IPS-NIHi7 (cell line): ENCODE data around the gene PLEKHA1.

Experiments used
- DNase-seq: peaks from one replicate; pipeline ENCODE4 v3.0.0; 2012; ENCODE audit warnings: mixed read lengths; ENCODE audit errors: extremely low spot score

Gene PLEKHA1

GRCh38 chr10:122421742-122422141 lies 47.2 kb downstream of the PLEKHA1 start:
- no peak for DNase-seq

DNA sequence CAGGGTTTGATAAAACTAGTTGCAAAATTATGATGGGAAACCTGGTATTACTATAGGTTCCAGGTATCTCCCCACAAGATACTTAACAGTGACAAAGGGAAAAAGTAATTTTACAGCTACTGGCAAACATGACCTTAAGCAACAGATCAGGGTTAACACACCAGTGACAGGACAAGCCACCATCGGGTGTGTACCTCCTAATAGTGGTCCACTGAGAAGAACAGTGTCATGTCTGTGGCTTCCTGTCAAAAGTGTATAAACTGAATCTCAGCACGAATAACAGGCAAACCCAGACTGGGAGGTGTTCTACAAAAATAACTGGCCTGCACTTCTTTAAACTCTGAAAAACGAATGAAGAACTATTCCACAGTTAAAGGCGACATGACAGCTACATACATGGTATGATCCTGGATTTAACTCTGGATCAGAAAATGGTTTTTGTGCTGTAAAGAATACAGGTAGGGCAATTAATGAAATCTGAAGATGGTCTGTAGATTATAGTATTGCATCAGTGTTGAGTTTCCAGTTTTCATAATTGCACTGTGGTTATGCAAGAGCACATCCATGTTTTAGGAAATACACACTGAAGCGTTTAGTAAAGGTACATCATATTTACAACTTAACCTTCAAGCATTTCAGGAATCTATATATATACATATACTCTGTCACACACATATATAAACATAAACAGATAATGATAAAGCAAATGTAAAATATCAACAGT lies 47.9 kb downstream of the PLEKHA1 start:
- no peak for DNase-seq

GRCh38 chr10:122424059-122424458 lies 49.6 kb downstream of the PLEKHA1 start:
- no peak for DNase-seq

- no peak for DNase-seq
These were observed 52.3 kb downstream of the PLEKHA1 start for GRCh38 chr10:122426829-122427228.

GRCh38 chr10:122427280-122427679 lies 52.8 kb downstream of the PLEKHA1 start:
- DNase-seq: no peak

DNA sequence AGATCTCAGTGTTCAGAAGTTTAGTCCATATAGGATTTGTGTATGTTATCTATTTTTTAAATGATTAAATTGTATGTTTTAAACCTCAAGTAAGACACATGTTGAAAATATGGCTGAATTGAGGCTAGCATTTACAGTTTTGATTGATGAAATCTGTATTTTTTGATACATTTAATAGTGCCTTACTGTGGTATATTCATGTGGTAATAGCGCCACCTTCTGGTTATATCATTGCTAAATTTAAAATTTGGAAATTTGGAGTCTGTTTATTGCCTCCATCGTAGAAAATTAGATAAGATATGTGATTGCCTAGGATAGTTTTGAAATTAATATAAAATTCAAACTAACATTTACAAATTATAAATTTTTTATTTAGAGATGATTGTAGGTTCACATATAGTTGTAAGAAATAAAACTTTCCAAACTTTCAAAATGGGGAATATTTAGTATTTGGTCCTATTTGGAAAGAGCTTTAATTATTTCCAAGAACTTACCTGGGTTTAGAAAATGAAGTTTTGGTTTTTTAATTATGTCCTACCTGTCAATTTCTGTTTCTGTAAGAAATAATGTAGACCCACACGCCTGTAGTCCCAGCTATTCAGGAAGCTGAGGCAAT lies 60.8 kb downstream of the PLEKHA1 start:
- DNase-seq: no peak

DNA sequence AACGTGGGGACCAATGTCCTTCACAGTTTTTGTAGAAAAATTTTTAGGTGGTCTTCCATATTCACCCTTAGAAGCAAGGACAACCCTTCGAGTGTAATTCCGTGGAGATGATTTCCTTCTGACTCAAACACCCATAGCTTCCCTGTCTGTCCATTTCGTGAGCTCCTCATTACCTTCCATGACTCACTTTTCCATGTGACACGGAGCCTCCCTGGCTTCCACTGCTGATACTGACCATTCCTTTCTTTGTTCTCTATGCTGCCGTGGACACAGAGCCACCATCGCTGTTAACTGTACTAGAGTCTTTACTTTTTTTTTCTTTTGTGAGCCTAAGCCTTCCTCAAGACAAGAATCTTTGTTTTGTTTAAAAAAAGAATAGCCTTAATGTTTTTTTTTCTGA lies 67.5 kb downstream of the PLEKHA1 start:
- DNase-seq: no peak

- no peak for DNase-seq
These were observed 71.0 kb downstream of the PLEKHA1 start for GRCh38 chr10:122445469-122445868.

DNA sequence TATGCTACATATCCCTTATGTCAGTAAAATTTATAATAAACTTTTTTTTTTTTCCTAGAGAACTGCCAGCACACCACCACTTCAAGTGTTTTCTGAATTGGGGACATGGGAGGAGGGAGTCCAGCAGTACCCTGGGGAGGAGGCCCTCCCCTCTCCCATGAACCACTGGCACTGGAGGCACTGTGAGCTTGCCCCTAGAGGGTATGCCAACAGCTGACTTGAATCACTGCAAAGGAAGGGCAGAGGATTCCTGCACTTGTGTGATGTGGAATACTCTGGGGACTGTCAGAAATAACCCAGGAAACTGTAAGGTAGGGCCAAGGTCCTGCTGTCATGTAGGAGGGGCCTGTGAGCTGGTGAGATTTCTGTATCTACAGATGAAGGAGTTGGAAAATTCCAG lies 71.4 kb downstream of the PLEKHA1 start:
- DNase-seq: no peak

- peak; percentile 46 for DNase-seq
These were observed 72.3 kb downstream of the PLEKHA1 start for GRCh38 chr10:122446668-122447423.

DNA sequence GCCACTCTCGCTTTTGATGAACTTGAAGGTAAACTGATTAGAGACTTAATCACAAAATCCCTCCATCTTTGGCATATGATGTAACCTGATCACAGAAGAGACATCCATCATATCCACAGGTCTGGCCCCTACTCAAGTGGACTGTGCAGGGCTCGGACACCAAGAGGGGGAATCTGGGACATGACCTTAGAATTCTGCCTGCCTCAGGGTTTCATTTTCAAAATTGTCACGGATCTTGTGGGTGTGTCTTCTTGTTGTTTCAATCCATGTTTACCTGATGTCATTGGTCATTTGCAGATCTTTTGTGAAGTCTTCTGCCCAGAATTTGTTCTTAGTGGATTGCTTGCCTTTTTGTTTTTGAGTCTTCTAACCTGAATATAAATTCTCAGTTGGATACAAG lies 74.1 kb downstream of the PLEKHA1 start:
- no peak for DNase-seq

DNA sequence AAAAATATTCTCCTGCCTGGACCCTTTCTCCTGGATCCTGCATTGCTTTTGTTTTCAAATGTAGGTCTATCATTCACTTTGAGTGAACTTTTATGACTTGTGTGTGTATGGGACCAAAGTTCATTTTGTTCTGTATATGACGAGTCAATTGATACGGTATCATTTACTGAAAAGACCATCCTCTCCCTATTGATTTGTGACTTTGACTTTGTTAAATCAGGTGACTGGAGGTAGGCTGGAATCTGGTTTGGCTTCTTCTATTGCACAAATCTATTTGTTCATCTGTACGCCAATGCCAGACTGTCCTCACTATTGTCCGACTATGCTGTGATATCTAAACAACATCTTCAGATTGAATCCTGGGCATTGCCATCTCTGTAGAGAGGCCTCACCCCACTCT lies 74.6 kb downstream of the PLEKHA1 start:
- DNase-seq: no peak

DNA sequence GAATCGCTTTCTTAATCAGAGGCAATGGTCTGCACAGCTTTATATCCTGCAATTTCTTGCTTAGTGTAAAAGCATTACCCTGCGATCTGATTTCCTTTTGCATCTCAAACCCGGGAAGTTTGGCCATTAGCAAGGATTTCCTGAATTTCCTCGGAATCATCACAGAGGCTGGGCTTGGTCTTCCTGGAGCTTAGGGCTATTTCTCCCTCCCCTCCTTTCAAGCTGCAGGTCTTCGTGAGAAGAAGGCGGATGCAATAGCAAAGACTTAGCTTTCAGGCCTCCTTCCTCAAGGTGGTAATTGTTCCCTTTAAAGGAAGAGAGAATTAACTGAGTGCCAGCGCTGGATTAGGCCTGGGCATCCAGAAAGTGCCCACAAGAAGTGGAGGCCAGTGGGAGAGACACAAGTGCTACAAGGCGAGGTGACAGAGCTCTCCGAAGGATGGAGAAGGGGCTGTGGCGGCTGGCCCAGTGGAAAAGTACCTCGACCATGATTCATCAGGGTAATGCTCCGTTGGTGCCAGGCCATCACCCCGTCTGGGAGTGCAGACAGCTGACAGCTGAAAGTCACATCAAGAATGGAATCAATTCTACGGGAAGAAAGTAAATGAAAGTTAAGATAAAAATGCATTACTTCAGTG lies 76.0 kb downstream of the PLEKHA1 start:
- DNase-seq: no peak

GRCh38 chr10:122454071-122454470 lies 79.6 kb downstream of the PLEKHA1 start:
- DNase-seq: no peak

DNA sequence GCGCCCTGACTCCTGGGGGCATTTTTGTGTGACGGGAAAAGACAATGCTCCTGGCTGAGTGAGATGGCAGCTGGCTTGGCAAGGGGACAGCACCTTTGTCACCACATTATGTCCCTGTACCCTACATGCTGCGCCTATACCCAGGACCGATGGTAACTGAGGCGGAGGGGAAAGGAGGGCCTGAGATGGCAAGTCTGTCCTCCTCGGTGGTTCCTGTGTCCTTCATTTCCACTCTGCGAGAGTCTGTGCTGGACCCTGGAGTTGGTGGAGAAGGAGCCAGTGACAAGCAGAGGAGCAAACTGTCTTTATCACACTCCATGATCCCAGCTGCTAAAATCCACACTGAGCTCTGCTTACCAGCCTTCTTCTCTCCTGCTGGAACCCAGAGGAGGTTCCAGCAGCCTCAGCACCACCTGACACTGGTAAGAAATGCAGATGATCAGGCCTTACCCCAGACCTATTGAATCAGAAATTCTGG lies 80.1 kb downstream of the PLEKHA1 start, which contains the start of gene ARMS2:
ARMS2 (plus strand) TSS at position 51 of the 478 bp plus-strand sequence; CDS start at position 126, 75 bp downstream.
- no peak for DNase-seq

DNA sequence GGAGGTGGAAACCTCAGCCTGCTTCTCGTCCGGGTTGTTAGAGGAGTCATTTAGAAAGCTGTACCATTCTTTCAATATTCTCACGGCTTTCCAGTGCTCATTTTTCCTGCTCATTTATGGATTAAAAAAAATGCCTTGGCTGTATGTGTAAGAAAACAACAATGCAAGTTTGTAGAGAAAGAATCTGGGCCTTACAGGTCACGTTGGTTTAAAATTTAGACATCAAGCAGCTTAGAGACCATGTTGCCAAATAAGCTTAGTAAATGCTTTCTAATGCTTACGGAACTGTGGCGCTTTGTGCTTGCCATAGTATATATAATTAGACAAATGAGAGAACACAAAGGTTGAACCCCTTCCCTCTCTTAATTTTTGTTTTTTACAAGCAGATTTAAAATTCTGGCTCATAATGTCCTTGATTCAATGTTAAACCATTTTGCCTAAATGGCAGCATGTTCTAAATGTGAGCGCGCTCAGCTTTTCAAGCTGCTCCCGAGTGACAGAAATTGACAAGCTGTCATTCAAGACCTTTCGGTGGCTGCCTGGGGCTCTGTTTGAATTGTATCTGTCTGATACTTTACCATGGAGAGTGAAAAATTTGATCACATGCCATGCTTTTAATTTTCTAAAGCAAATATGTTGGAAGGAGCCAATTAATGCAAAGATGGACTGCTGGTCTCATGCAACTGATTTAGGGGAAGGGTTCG lies 81.0 kb downstream of the PLEKHA1 start:
- DNase-seq: no peak

DNA sequence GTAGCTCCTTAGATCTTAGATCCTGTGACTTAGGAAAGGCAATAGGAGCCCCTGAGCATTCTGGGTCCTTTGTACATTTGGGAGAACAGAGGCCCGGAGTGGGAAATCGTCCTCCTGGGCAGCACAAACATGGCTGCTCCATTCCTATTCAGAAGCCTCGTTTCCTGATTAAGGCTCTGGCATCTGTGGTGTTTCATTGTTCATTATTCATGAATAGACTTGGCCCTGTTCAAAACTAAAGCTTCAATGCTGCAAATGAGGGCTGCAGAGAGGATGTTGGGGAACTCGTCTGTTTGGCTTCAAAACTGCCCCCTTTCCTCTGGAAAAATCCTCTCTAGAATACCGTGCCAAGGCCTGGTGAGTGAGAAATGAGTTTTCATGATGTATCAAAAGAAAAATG lies 83.4 kb downstream of the PLEKHA1 start:
- no peak for DNase-seq

- DNase-seq: no peak
These were observed 84.2 kb downstream of the PLEKHA1 start for GRCh38 chr10:122458693-122459092.

GRCh38 chr10:122459561-122460273 lies 85.2 kb downstream of the PLEKHA1 start:
- DNase-seq: peak; percentile 31

- no peak for DNase-seq
These were observed 86.4 kb downstream of the PLEKHA1 start for GRCh38 chr10:122460891-122461293.

DNA sequence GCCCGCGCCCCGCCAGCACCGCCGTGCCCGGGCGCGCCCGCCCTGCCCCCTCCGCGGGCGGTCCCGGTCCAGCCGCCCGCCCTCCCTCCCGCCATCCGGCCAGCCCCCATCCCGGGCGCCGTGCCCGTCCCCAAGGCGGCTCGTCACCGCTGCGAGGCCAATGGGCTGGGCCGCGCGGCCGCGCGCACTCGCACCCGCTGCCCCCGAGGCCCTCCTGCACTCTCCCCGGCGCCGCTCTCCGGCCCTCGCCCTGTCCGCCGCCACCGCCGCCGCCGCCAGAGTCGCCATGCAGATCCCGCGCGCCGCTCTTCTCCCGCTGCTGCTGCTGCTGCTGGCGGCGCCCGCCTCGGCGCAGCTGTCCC lies 86.8 kb downstream of the PLEKHA1 start, which contains the start of gene HTRA1:
HTRA1 (plus strand) TSS at position 187 of the 362 bp plus-strand sequence; CDS start at position 287, 100 bp downstream.
- DNase-seq: peak; percentile 80
